Ovary (tissue), 9 donors: ENCODE results near the gene ANKRD2. TPM values are rescaled to one million over a fixed set of nuclear protein-coding genes. Genes with fewer than 3 reads are reported as not detected.
A peak's percentile ranks its signal among the peaks of the same experiment; 100 is the strongest.

ENCODE experiments used
- DNase-seq, 5 donors: peaks; one replicate each; pipeline ENCODE4 v3.0.0-alpha.2; 2019 to 2020
- H3K27ac ChIP-seq, 2 donors: fragments of 200-600 bp; one replicate each; pipeline versions ENCODE4 v1.5.1 to v1.8.0; 2019 to 2022
- H3K27me3 ChIP-seq: fragments of 200-600 bp; one replicate; pipeline ENCODE4 v1.8.0; 2022
- H3K36me3 ChIP-seq: fragments of 200-600 bp; sonication (generic); one replicate; pipeline ENCODE4 v1.5.1; 2019
- H3K4me1 ChIP-seq: one replicate; pipeline ENCODE4 v1.8.1; 2013; ENCODE audit warnings: mild to moderate bottlenecking, moderate library complexity; ENCODE audit not compliant: insufficient read depth
- H3K4me3 ChIP-seq: fragments of 200-600 bp; sonication (generic); one replicate; pipeline ENCODE4 v1.5.1; 2017
- H3K9me3 ChIP-seq, 2 donors: fragments of 200-600 bp in 1 of 2; sonication (generic) in 1 of 2; one replicate each; pipeline versions ENCODE4 v1.5.1 to v1.8.1; 2013 to 2019; ENCODE audit warnings: mild to moderate bottlenecking in 1 of 2, moderate library complexity in 1 of 2
- CTCF ChIP-seq, 3 donors: fragments of 450-650 bp in 2 of 3; fragments of 200-600 bp in 1 of 3; IDR thresholded peaks; one replicate each; pipeline versions ENCODE4 v1.5.1 to v1.8.0; 2016 to 2022; ENCODE audit warnings: antibody characterized with exemption in 3 of 3, mild to moderate bottlenecking in 1 of 3
- EP300 ChIP-seq: sonication (generic); formaldehyde crosslinking; IDR thresholded peaks from one replicate; pipeline ENCODE4 v1.6.1; 2017; ENCODE audit warnings: antibody characterized with exemption
- POLR2A ChIP-seq: fragments of 450-650 bp; IDR thresholded peaks from one replicate; pipeline ENCODE4 v1.6.1; 2017; ENCODE audit warnings: antibody characterized with exemption, mild to moderate bottlenecking, moderate library complexity
- WGBS, 3 donors: extraction: QIAGEN DNeasy Blood & Tissue Kit in 1 of 3; methylation state at CpG; one replicate each; pipeline versions ENCODE4 v1.1.5 to v1.1.7; 2013 to 2017; 5-methylcytosine and 5-hydroxymethylcytosine counted together
- intact Hi-C, 4 donors: fragments of 100-400 bp; cut with DNase I; formaldehyde crosslinking; loops; one replicate each; pipeline versions ENCODE4 v1.11.0 to v1.15.1; 2022 to 2023
- polyA plus RNA-seq, 2 donors: library from polyadenylated mRNA; stranded (reverse); fragments of 200-250 nt in 1 of 2; fragments of 350-450 nt in 1 of 2; fragmentation: Illumina TruSeq in 1 of 2; extraction: RNeasy Lipid Tissue Mini Kit (QIAGEN cat#74804) in 1 of 2; gene quantifications; one replicate each; pipeline ENCODE4 v1.2.3, GENCODE V29; 2013 to 2014
- total RNA-seq, 7 donors: library from RNA; depleted of rRNA in 2 of 7; stranded (reverse); fragments of >200 nt in 2 of 7; fragmentation: NEBNext Ultra II Directional in 3 of 7; extraction: Animal tissue kit (Norgen Biotek cat#: 25700) in 3 of 7; gene quantifications; one replicate each; pipeline versions ENCODE4 v1.1.0 to v1.2.4, GENCODE V29; 2016 to 2023
- donor health status: DM: no; HTN: no; CAD: no; lungs with moderate emphysema.
- donor health status: DM: no; HTN: no; CAD: no.
- donor health status: Bipolar disorder and iron deficiency.
- donor health status: DM: yes; HTN: yes; CAD: no.
- donor health status: DM: no; HTN: no; CAD: no.
- donor health status: DM: yes; HTN: yes; CAD: no.

Gene ANKRD2
- total and polyA plus RNA-seq, 9 donors: 0.11 to 0.46 (median 0.37) TPM; not detected in 4

- H3K27ac ChIP-seq: no peak overlapping the region
- H3K9me3 ChIP-seq: no peaks in the 10 kb centered on the region
- WGBS, 3 donors: 88 to 89% (median 89%) methylated on average over 12 of the region's 12 CpGs
- no peaks in the 10 kb centered on the region for H3K4me1 ChIP-seq
- no peaks in the 10 kb centered on the region for H3K36me3 ChIP-seq
- TF ChIP-seq CTCF (IDR thresholded peaks at IDR 0.05) (no peak), EP300 (no peak), POLR2A (no peak)
- H3K4me3 ChIP-seq: no peak overlapping the region
- no peak for DNase-seq
- intact Hi-C loops: loop anchor here in 2 of 4 donors (2.0 to 10.0 kb wide), 4 partner anchors 21 to 207 kb away; partner anchors contain the start of genes ANKRD2 (in 1 of the 2) and RRP12 (in 1 of the 2)
- no peaks in the 10 kb centered on the region for H3K27me3 ChIP-seq
Observed at GRCh38 chr10:97611473-97611872, 38.9 kb downstream of the ANKRD2 start.

GRCh38 chr10:97612386-97612785, 39.8 kb downstream of the ANKRD2 start:
- Histone ChIP-seq H3K27ac (no peak overlapping the region), H3K4me1 (no peaks in the 10 kb centered on the region), H3K36me3 (no peaks in the 10 kb centered on the region), H3K4me3 (no peak overlapping the region), H3K27me3 (no peaks in the 10 kb centered on the region), H3K9me3 (no peaks in the 10 kb centered on the region)
- intact Hi-C loops: loop anchor here in 2 of 4 donors (5.0 to 10.0 kb wide), 2 partner anchors 150 to 208 kb away; partner anchors contain the start of gene RRP12 (in 1 of the 2)
- DNase-seq: no peak
- TF ChIP-seq POLR2A: no peak
- TF ChIP-seq CTCF (IDR thresholded peaks at IDR 0.05): peak in 1 of 3 donors; percentile 15
- TF ChIP-seq EP300: no peak
- 25 to 41% (median 29%) methylated on average over 2 of the region's 2 CpGs for WGBS, 3 donors

- Histone ChIP-seq H3K36me3 (no peaks in the 10 kb centered on the region), H3K4me3 (no peak overlapping the region), H3K4me1 (no peaks in the 10 kb centered on the region), H3K9me3 (no peaks in the 10 kb centered on the region), H3K27me3 (no peaks in the 10 kb centered on the region), H3K27ac (no peak overlapping the region)
- 87 to 96% (median 93%) methylated on average over 4 of the region's 4 CpGs for WGBS, 3 donors
- no peak for DNase-seq
- no peak for TF ChIP-seq EP300
- TF ChIP-seq CTCF (IDR thresholded peaks at IDR 0.05): no peak
- no peak for TF ChIP-seq POLR2A
- intact Hi-C loops: loop anchor here in 1 of 4 donors (10.0 kb wide), 1 partner anchor 213 kb away; the partner anchor contains the start of gene RRP12
Observed at GRCh38 chr10:97618285-97618684, 45.7 kb downstream of the ANKRD2 start.

- Histone ChIP-seq H3K4me3 (no peak overlapping the region), H3K27me3 (no peaks in the 10 kb centered on the region), H3K4me1 (no peaks in the 10 kb centered on the region), H3K27ac (no peak overlapping the region), H3K36me3 (no peaks in the 10 kb centered on the region), H3K9me3 (no peaks in the 10 kb centered on the region)
- intact Hi-C loops: loop anchor here in 1 of 4 donors (10.0 kb wide), 1 partner anchor 214 kb away; the partner anchor contains the start of gene RRP12
- 89 to 96% (median 91%) methylated on average over 4 of the region's 4 CpGs for WGBS, 3 donors
- TF ChIP-seq POLR2A (no peak), CTCF (IDR thresholded peaks at IDR 0.05) (no peak), EP300 (no peak)
- DNase-seq: no peak
Observed at GRCh38 chr10:97618733-97619132, 46.2 kb downstream of the ANKRD2 start.
